ENCODE results near the gene TSFM. TPM values are rescaled to one million over a fixed set of nuclear protein-coding genes. Genes with fewer than 3 reads are reported as not detected.

TSFM gene
- total and polyA plus RNA-seq, 9 of the 15 experiments (the other 6 are each of a cell fraction or from before 2014, with no cell fraction given): 44.6 to 198 (median 60.2) TPM

DNA sequence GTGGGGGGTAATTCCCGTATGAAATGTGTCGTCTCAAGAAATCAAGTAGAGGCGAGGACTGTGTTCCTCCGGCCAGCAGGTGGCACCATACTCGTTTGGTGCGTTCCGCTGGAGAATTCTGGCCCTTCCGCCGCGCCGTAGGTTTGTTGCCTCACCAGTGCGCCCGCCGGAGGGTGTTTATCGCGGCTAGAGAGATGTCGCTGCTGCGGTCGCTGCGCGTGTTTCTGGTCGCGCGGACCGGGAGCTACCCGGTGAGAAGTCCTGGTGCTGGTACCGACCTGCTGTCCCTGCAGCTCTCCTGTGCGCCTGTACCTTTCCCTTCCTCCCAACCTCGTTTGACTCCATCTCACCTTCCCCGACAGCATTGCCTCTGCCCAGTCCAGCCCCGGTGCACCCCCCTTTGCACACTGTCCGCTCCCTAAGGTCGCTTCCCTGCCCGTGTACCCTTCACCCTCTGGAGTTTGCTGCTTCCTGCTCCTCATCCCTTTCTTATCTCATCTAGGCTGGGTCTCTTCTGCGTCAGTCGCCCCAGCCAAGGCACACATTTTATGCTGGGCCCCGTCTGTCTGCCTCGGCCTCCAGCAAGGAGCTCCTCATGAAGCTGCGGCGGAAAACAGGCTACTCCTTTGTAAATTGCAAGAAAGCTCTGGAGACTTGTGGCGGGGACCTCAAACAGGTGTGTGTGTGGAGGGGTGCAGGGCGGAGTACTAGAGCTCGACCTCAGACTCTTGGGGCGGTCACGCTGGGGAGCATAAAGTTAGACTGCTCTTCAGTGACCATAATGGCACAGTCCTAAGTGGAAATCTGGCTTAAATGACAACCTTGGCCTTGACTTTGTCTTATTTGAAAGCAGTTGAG lies at the start of gene TSFM (continued):
- TF ChIP-seq ZNF407 (IDR thresholded peaks at IDR 0.05; ENCODE audit: low read depth) (peak; percentile 99), PYGO2 (tag; IDR thresholded peaks at IDR 0.05) (no peak), ASH1L (IDR thresholded peaks at IDR 0.05; ENCODE audit: borderline replicate concordance, low read depth, partially characterized antibody) (no peak), SRSF1 (IDR thresholded peaks at IDR 0.05; ENCODE audit: low read depth, low read length) (no peak), E2F6 (IDR thresholded peaks at IDR 0.05; ENCODE audit: borderline replicate concordance in 1 of 2, extremely low read depth in 1 of 2, insufficient read depth in 1 of 2, insufficient read length in 1 of 2, low read depth in 1 of 2, low read length in 1 of 2, poor library complexity in 1 of 2, severe bottlenecking in 1 of 2) (peak; percentile 42 to 61), ZNF174 (CRISPR knock-in tag; IDR thresholded peaks at IDR 0.05) (no peak)
- TF ChIP-seq, protein P1, sequence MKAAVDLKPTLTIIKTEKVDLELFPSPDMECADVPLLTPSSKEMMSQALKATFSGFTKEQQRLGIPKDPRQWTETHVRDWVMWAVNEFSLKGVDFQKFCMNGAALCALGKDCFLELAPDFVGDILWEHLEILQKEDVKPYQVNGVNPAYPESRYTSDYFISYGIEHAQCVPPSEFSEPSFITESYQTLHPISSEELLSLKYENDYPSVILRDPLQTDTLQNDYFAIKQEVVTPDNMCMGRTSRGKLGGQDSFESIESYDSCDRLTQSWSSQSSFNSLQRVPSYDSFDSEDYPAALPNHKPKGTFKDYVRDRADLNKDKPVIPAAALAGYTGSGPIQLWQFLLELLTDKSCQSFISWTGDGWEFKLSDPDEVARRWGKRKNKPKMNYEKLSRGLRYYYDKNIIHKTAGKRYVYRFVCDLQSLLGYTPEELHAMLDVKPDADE (conservative IDR thresholded peaks at IDR 0.05; ENCODE audit: control insufficient read depth, low read depth, low read length): peak; percentile 94
- TF ChIP-seq, protein P2, sequence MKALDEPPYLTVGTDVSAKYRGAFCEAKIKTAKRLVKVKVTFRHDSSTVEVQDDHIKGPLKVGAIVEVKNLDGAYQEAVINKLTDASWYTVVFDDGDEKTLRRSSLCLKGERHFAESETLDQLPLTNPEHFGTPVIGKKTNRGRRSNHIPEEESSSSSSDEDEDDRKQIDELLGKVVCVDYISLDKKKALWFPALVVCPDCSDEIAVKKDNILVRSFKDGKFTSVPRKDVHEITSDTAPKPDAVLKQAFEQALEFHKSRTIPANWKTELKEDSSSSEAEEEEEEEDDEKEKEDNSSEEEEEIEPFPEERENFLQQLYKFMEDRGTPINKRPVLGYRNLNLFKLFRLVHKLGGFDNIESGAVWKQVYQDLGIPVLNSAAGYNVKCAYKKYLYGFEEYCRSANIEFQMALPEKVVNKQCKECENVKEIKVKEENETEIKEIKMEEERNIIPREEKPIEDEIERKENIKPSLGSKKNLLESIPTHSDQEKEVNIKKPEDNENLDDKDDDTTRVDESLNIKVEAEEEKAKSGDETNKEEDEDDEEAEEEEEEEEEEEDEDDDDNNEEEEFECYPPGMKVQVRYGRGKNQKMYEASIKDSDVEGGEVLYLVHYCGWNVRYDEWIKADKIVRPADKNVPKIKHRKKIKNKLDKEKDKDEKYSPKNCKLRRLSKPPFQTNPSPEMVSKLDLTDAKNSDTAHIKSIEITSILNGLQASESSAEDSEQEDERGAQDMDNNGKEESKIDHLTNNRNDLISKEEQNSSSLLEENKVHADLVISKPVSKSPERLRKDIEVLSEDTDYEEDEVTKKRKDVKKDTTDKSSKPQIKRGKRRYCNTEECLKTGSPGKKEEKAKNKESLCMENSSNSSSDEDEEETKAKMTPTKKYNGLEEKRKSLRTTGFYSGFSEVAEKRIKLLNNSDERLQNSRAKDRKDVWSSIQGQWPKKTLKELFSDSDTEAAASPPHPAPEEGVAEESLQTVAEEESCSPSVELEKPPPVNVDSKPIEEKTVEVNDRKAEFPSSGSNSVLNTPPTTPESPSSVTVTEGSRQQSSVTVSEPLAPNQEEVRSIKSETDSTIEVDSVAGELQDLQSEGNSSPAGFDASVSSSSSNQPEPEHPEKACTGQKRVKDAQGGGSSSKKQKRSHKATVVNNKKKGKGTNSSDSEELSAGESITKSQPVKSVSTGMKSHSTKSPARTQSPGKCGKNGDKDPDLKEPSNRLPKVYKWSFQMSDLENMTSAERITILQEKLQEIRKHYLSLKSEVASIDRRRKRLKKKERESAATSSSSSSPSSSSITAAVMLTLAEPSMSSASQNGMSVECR (CRISPR knock-in tag; IDR thresholded peaks at IDR 0.05): peak; percentile 75

Data from K562 (cell line).